OCI-LY1 (cell line): ENCODE results near the gene ZNF26.

Experiments
- H2AFZ ChIP-seq: fragments of 200-600 bp; sonication (generic), shearing (Covaris generic); 2 replicates; pipeline ENCODE4 v1.6.0; 2014; ENCODE audit warnings: antibody characterized with exemption, mild to moderate bottlenecking, low read length
- H3F3A ChIP-seq: fragments of 200-600 bp; sonication (generic), shearing (Covaris generic); 2 replicates; pipeline ENCODE4 v1.6.0; 2014; ENCODE audit warnings: mild to moderate bottlenecking, antibody characterized with exemption, low read length, moderate library complexity; ENCODE audit not compliant: insufficient read depth
- H3K27ac ChIP-seq: fragments of 200-600 bp; sonication (generic); 2 replicates; pipeline ENCODE4 v1.5.1; 2014; ENCODE audit warnings: low read length, mixed run types, mild to moderate bottlenecking, low read depth; ENCODE audit not compliant: poor library complexity, severe bottlenecking
- H3K27me3 ChIP-seq: fragments of 200-600 bp; sonication (generic); 2 replicates; pipeline ENCODE4 v1.6.0; 2014; ENCODE audit warnings: antibody characterized with exemption, mild to moderate bottlenecking, low read length, moderate library complexity; ENCODE audit not compliant: insufficient read depth
- H3K36me3 ChIP-seq: fragments of 200-600 bp; sonication (generic); 2 replicates; pipeline ENCODE4 v1.6.1; 2014; ENCODE audit warnings: mild to moderate bottlenecking, antibody characterized with exemption, low read length, moderate library complexity, mixed read lengths; ENCODE audit not compliant: insufficient read depth
- H3K4me1 ChIP-seq: fragments of 200-600 bp; sonication (generic); 2 replicates; pipeline ENCODE4 v1.5.1; 2014; ENCODE audit warnings: mild to moderate bottlenecking, low read length, moderate library complexity; ENCODE audit not compliant: insufficient read depth, severe bottlenecking
- H3K4me2 ChIP-seq: fragments of 200-600 bp; sonication (generic), shearing (Covaris generic); 2 replicates; pipeline ENCODE4 v1.6.1; 2014; ENCODE audit warnings: low read length
- H3K4me3 ChIP-seq: fragments of 200-600 bp; sonication (generic); 2 replicates; pipeline ENCODE4 v1.5.1; 2014; ENCODE audit warnings: low read length, low read depth, mild to moderate bottlenecking, mixed read lengths; ENCODE audit not compliant: poor library complexity, severe bottlenecking
- H3K79me2 ChIP-seq: fragments of 200-600 bp; shearing (Covaris generic); 2 replicates; pipeline ENCODE4 v1.6.1; 2016; ENCODE audit warnings: mixed run types, low read length, mixed read lengths; ENCODE audit not compliant: insufficient read depth
- H3K9ac ChIP-seq: fragments of 200-600 bp; sonication (generic), shearing (Covaris generic); 2 replicates; pipeline ENCODE4 v1.6.1; 2014; ENCODE audit warnings: mild to moderate bottlenecking, low read length, mixed read lengths
- H3K9me2 ChIP-seq: fragments of 200-600 bp; sonication (generic), shearing (Covaris generic); 2 replicates; pipeline ENCODE4 v1.6.1; 2014; ENCODE audit warnings: low read depth, mild to moderate bottlenecking, low read length, mixed read lengths
- H3K9me3 ChIP-seq: fragments of 200-600 bp; shearing (Covaris generic); 2 replicates; pipeline ENCODE4 v1.6.1; 2014; ENCODE audit warnings: low read length, mixed read lengths
- H4K20me1 ChIP-seq: fragments of 200-600 bp; sonication (generic), shearing (Covaris generic); 2 replicates; pipeline ENCODE4 v1.6.0; 2016; ENCODE audit warnings: mild to moderate bottlenecking, low read length; ENCODE audit not compliant: insufficient read depth
- CTCF ChIP-seq: fragments of 200-600 bp; sonication (generic), shearing (Covaris generic); IDR thresholded peaks from 2 replicates; pipeline ENCODE4 v1.5.1; 2017; ENCODE audit warnings: mild to moderate bottlenecking, antibody characterized with exemption, low read length, moderate library complexity, mixed read lengths
- EZH2 ChIP-seq: fragments of 200-600 bp; sonication (generic), shearing (Covaris generic); IDR thresholded peaks from 2 replicates; pipeline ENCODE4 v1.8.0; 2017; ENCODE audit warnings: borderline replicate concordance, mixed run types, mild to moderate bottlenecking, antibody characterized with exemption, low read length, moderate library complexity, mixed read lengths

The ZNF26 gene

GRCh38 chr12:132945806-132946205 lies 40.4 kb upstream of the ZNF26 start:
- Histone ChIP-seq H3K27ac (no peak overlapping the region), H2AFZ (no peak overlapping the region), H4K20me1 (no peaks in the 10 kb centered on the region), H3K27me3 (no peaks in the 10 kb centered on the region), H3K9me2 (no peaks in the 10 kb centered on the region), H3K4me3 (no peak overlapping the region), H3K79me2 (no peaks in the 10 kb centered on the region), H3K9me3 (peaks cover 48% of the 10 kb centered on the region), H3K4me2 (no peak overlapping the region), H3F3A (no peaks in the 10 kb centered on the region), H3K36me3 (peaks cover 88% of the 10 kb centered on the region), H3K9ac (no peak overlapping the region), H3K4me1 (no peaks in the 10 kb centered on the region)
- TF ChIP-seq CTCF (no peak), EZH2 (no peak)

GRCh38 chr12:132946246-132946820 lies 39.8 kb upstream of the ZNF26 start:
- Histone ChIP-seq H3K79me2 (no peaks in the 10 kb centered on the region), H3K36me3 (peaks cover 83% of the 10 kb centered on the region)
- no peak for TF ChIP-seq CTCF

GRCh38 chr12:132948146-132949066 lies 37.8 kb upstream of the ZNF26 start:
- Histone ChIP-seq H3K27me3 (no peaks in the 10 kb centered on the region), H3K4me3 (no peak overlapping the region), H3K36me3 (peaks cover 62% of the 10 kb centered on the region), H3F3A (no peaks in the 10 kb centered on the region), H2AFZ (no peak overlapping the region), H3K4me1 (no peaks in the 10 kb centered on the region), H4K20me1 (no peaks in the 10 kb centered on the region), H3K27ac (no peak overlapping the region), H3K79me2 (no peaks in the 10 kb centered on the region), H3K4me2 (no peak overlapping the region), H3K9me3 (peaks cover 54% of the 10 kb centered on the region), H3K9me2 (no peaks in the 10 kb centered on the region), H3K9ac (no peak overlapping the region)
- TF ChIP-seq CTCF (no peak), EZH2 (no peak)

More at GRCh38 chr12:132946246-132946820, 39.8 kb upstream of the ZNF26 start:
- Histone ChIP-seq H3K4me3 (no peak overlapping the region), H3F3A (no peaks in the 10 kb centered on the region), H2AFZ (no peak overlapping the region), H3K9me3 (peaks cover 48% of the 10 kb centered on the region), H3K4me1 (no peaks in the 10 kb centered on the region), H3K27me3 (no peaks in the 10 kb centered on the region), H4K20me1 (no peaks in the 10 kb centered on the region), H3K27ac (no peak overlapping the region), H3K9ac (no peak overlapping the region), H3K4me2 (no peak overlapping the region), H3K9me2 (no peaks in the 10 kb centered on the region)
